ENCODE data around the gene TM7SF3.

Gene TM7SF3

DNA sequence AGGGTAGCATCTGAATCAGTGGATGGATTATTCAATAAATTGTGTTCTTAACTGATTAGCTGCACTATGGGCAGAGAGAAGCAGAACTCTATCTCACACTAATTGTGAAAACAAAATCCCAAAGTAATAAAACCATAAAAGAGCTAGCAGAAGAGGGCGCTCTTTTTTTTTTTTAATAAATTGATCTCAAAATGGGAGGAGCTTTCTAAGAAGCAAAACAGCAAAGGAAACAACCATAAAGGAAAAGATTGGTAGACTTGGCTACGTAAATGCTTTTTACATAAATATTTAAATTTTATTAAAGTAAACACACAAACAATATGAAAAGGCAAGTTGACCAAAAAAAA is 1.5 kb upstream of the TM7SF3 start:
- DNase-seq (ENCODE audit: low read depth, low spot score): no peak
- ChIA-PET CTCF (interaction anchor here (0.6 to 14.8 kb wide), 44 partner anchors 8 to 290 kb away, joined by 3 to 230 read pairs (median 4); partner anchors contain the start of genes ITPR2, MED21 and STK38L), POLR2A (no interaction called here)
- H3K4me3 ChIP-seq (ENCODE audit: low read depth, low read length): no peak overlapping the region
- TF ChIP-seq, protein P1, sequence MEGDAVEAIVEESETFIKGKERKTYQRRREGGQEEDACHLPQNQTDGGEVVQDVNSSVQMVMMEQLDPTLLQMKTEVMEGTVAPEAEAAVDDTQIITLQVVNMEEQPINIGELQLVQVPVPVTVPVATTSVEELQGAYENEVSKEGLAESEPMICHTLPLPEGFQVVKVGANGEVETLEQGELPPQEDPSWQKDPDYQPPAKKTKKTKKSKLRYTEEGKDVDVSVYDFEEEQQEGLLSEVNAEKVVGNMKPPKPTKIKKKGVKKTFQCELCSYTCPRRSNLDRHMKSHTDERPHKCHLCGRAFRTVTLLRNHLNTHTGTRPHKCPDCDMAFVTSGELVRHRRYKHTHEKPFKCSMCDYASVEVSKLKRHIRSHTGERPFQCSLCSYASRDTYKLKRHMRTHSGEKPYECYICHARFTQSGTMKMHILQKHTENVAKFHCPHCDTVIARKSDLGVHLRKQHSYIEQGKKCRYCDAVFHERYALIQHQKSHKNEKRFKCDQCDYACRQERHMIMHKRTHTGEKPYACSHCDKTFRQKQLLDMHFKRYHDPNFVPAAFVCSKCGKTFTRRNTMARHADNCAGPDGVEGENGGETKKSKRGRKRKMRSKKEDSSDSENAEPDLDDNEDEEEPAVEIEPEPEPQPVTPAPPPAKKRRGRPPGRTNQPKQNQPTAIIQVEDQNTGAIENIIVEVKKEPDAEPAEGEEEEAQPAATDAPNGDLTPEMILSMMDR (IDR thresholded peaks at IDR 0.05; ENCODE audit: insufficient read depth, low read length, missing control alignments): no peak

DNA sequence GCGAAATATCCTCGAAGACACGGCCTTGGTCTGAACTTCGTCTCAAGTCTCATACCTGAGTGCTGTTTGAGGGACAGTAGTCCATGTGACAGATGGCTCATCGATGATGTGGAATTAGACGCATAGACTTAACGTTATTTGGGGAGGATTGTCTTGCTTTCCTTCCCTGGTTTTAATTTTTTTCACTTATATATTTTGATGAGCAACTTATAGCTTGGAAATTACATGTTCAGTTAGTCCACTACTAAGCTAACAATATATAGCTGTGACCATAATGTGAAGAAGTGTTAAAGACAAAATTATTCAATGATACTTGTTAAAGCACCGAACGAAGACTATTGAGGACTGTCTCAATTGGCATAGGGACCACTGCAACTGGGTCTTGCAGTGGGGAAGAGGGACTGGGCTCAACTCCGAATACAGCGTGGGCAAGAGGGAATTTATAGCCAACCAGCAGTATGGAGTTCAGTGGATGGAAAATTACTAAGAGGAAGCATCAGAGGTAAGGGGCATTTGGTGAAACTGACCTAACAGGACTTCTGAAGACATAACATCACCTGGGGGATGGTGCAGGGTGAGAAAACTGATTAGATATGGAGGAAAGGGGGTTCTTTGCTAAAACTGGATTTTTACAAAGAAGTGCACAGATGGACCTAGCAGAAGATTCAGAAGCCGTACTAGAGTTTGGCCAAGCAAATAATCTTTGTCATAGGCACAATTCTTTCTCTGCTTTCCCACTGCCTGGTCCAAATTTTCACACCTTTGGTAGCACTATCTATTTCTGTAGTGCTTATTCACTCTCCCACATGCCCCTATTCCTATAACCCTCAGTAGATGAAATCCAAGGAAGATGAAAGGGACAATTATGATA is 910 bp upstream of the TM7SF3 start:
- TF ChIP-seq, protein P1 (IDR thresholded peaks at IDR 0.05; ENCODE audit: insufficient read depth, low read length, missing control alignments): no peak
- DNase-seq (ENCODE audit: low read depth, low spot score): no peak
- ChIA-PET POLR2A (no interaction called here), CTCF (interaction anchor here (0.6 to 14.8 kb wide), 46 partner anchors 9 to 550 kb away, joined by 3 to 230 read pairs (median 4); partner anchors contain the start of genes ITPR2, MED21 and STK38L)
- peak overlapping the region; percentile 78 for H3K4me3 ChIP-seq (ENCODE audit: low read depth, low read length)

DNA sequence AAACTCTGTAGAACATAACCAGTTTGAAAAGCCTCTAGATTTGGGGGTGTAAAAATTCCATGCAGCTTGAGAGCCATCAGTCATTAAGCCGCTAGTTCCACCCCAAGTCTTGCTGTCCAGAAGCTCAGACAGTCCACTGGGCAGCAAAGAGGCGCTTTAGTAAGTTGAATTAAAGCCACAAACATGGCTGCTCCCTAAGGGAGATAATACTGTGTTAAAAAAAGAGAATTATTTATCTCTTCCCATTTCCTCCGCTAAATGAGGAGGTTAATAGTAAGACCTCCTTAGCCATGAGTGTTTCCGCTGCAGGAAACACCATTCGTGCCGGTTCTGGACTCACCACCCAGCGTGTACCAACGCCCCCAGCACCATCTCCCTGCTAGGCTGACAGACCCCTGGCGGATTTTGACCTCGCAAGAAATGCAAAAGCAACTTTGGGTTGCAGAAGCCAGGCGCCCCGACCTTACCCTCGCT is 536 bp downstream of the TM7SF3 start:
- no peak for DNase-seq (ENCODE audit: low read depth, low spot score)
- peak overlapping the region; percentile 78 for H3K4me3 ChIP-seq (ENCODE audit: low read depth, low read length)
- POLR2A ChIA-PET: no interaction called here
- TF ChIP-seq, protein P1 (IDR thresholded peaks at IDR 0.05; ENCODE audit: insufficient read depth, low read length, missing control alignments): no peak
- CTCF ChIA-PET: interaction anchor here (0.6 to 14.8 kb wide), 27 partner anchors 10 to 292 kb away, joined by 3 to 230 read pairs (median 4); partner anchors contain the start of gene MED21

DNA sequence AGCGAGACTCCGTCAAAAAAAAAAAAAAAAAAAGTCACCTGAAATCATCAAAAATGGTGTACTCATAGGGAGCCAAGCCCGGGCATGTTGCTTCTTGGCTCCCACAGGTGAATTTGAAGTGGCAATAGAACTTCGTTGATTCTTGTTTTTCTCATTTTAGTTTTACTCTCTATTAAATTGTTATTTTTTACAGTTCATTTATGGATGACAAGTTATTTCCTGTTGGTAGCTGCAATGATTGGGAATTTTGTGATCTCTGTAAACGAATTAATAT is 1.3 kb downstream of the TM7SF3 start:
- ChIA-PET POLR2A (no interaction called here), CTCF (interaction anchor here (0.6 to 14.8 kb wide), 12 partner anchors 11 to 293 kb away, joined by 3 to 230 read pairs (median 4); partner anchors contain the start of gene MED21)
- H3K4me3 ChIP-seq (ENCODE audit: low read depth, low read length): no peak overlapping the region
- DNase-seq (ENCODE audit: low read depth, low spot score): no peak
- TF ChIP-seq, protein P1 (IDR thresholded peaks at IDR 0.05; ENCODE audit: insufficient read depth, low read length, missing control alignments): no peak

DNA sequence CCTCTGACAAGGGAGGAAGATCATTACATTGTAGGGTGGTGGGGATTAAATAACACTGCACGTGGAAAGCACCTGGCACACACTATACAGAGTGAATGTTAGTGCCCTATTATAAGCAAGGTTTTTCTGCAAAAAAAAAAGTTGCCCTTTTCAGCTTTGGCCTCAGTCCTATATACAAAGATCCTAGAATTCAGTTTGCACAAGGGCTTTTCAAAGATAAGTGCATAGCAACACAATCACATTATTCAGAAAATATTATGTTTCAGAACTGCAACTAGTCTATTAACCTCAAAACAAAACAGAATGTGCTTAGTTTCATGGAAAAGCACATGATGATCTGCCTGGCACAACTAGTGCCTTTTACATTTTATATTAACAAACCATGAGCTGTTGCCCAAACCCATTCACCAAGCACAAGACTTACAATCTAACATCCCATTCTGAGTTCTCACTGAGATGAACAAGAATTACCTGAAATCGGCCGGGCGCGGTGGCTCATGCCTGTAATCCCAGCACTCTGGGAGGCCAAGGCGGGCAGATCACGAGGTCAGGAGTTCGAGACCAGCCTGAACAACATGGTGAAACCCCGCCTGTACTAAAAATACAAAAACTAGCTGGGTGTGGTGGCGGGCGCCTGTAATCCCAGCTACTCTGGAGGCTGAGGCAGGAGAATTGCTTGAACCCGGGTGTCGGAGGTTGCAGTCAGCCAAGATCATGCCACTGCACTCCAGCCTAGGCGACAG is 1.8 kb downstream of the TM7SF3 start:
- ChIA-PET POLR2A (no interaction called here), CTCF (interaction anchor here (0.9 to 14.8 kb wide), 9 partner anchors 11 to 294 kb away, joined by 3 to 230 read pairs (median 6); partner anchors contain the start of genes ITPR2 and MED21)
- DNase-seq (ENCODE audit: low read depth, low spot score): no peak
- TF ChIP-seq, protein P1 (IDR thresholded peaks at IDR 0.05; ENCODE audit: insufficient read depth, low read length, missing control alignments): no peak
- no peak overlapping the region for H3K4me3 ChIP-seq (ENCODE audit: low read depth, low read length)

DNA sequence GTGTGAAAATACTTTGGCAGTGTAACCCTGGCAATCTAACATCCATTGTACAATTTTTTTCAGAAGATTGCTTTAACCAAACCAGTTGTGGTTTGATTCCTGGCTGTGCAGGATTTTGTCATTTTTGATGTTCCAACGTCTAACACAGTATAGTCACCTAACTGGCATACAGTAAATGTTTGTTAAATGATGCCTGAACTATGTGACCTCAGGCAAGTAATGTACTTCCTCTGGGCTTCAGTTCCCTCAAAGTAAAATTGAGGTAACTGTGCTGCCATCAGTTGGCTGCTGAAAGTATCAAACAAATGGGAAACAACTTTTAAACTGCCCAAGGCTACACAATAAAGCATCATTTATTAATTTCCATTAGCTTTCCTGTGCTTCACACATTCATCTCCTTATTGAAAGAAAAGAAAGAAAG is 4.3 kb downstream of the TM7SF3 start:
- ChIA-PET POLR2A (no interaction called here), CTCF (interaction anchor here (0.7 to 14.8 kb wide), 13 partner anchors 10 to 296 kb away, joined by 3 to 230 read pairs (median 5); partner anchors contain the start of gene MED21)
- no peak for DNase-seq (ENCODE audit: low read depth, low spot score)
- TF ChIP-seq, protein P1 (IDR thresholded peaks at IDR 0.05; ENCODE audit: insufficient read depth, low read length, missing control alignments): no peak
- H3K4me3 ChIP-seq (ENCODE audit: low read depth, low read length): no peak overlapping the region
